GM06990 (cell line): ENCODE results near the gene HSD11B2.

Experiments
- DNase-seq: peaks from one replicate; pipeline ENCODE4 v3.0.0-alpha.2; 2011; ENCODE audit not compliant: insufficient read length; ENCODE audit errors: extremely low read depth
- H3K27me3 ChIP-seq: replicated peaks from 2 replicates; pipeline ENCODE4 v1.6.0; 2011; ENCODE audit warnings: low read length; ENCODE audit not compliant: control insufficient read depth, insufficient read depth
- H3K36me3 ChIP-seq: 2 replicates; pipeline ENCODE4 v1.5.1; 2011; ENCODE audit warnings: low read length; ENCODE audit not compliant: control insufficient read depth, insufficient read depth
- H3K4me3 ChIP-seq: replicated peaks from 2 replicates; pipeline ENCODE4 v1.5.1; 2011; ENCODE audit warnings: low read depth, mild to moderate bottlenecking, control low read depth, low read length
- CTCF ChIP-seq: IDR thresholded peaks from 2 replicates; pipeline ENCODE4 v1.5.1; 2011; ENCODE audit warnings: low read length, control low read depth, mild to moderate bottlenecking, inconsistent platforms; ENCODE audit not compliant: insufficient read depth, poor library complexity, severe bottlenecking

The HSD11B2 gene

GRCh38 chr16:67423611-67424260 is 7.2 kb upstream of the HSD11B2 start:
- no peak for DNase-seq
- H3K4me3 ChIP-seq, result no peak overlapping the region
- H3K27me3 ChIP-seq, result peaks cover 2% of the 10 kb centered on the region
- no peak for TF ChIP-seq CTCF
- no peaks in the 10 kb centered on the region for H3K36me3 ChIP-seq

GRCh38 chr16:67424261-67424615 is 6.7 kb upstream of the HSD11B2 start:
- no peak for DNase-seq
- Histone ChIP-seq H3K27me3 (peaks cover 2% of the 10 kb centered on the region), H3K4me3 (no peak overlapping the region), H3K36me3 (no peaks in the 10 kb centered on the region)
- no peak for TF ChIP-seq CTCF

- TF ChIP-seq CTCF, result no peak
- peaks cover 2% of the 10 kb centered on the region for H3K27me3 ChIP-seq
- H3K4me3 ChIP-seq, result no peak overlapping the region
- no peak for DNase-seq
- H3K36me3 ChIP-seq, result no peaks in the 10 kb centered on the region
These were observed 5.9 kb upstream of the HSD11B2 start for GRCh38 chr16:67425061-67425460.

- Histone ChIP-seq H3K27me3 (peaks cover 2% of the 10 kb centered on the region), H3K36me3 (no peaks in the 10 kb centered on the region), H3K4me3 (no peak overlapping the region)
- no peak for DNase-seq
- TF ChIP-seq CTCF, result no peak
These were observed 5.3 kb upstream of the HSD11B2 start for GRCh38 chr16:67425580-67425979.

- no peaks in the 10 kb centered on the region for H3K36me3 ChIP-seq
- no peak overlapping the region for H3K4me3 ChIP-seq
- no peak for TF ChIP-seq CTCF
- H3K27me3 ChIP-seq, result peaks cover 2% of the 10 kb centered on the region
- no peak for DNase-seq
These were observed 4.9 kb upstream of the HSD11B2 start for GRCh38 chr16:67426022-67426421.

- Histone ChIP-seq H3K4me3 (no peak overlapping the region), H3K27me3 (peaks cover 4% of the 10 kb centered on the region), H3K36me3 (no peaks in the 10 kb centered on the region)
- no peak for DNase-seq
- no peak for TF ChIP-seq CTCF
These were observed 4.0 kb upstream of the HSD11B2 start for GRCh38 chr16:67426950-67427349.
